OCI-LY7 (cell line): ENCODE measurements around the gene KLHL28.

Experiments
- CTCF ChIP-seq: fragments of 200-600 bp; sonication (generic); conservative IDR thresholded peaks from 2 replicates; pipeline ENCODE4 v1.5.1; 2014; ENCODE audit warnings: mild to moderate bottlenecking, antibody characterized with exemption, low read length, moderate library complexity, mixed read lengths
- EZH2phosphoT487 ChIP-seq: fragments of 200-600 bp; sonication (generic); IDR thresholded peaks from 2 replicates; pipeline ENCODE4 v1.6.1; 2018; ENCODE audit warnings: low read depth, borderline replicate concordance, mild to moderate bottlenecking, mixed run types, antibody characterized with exemption, low read length, moderate library complexity, mixed read lengths

DNA sequence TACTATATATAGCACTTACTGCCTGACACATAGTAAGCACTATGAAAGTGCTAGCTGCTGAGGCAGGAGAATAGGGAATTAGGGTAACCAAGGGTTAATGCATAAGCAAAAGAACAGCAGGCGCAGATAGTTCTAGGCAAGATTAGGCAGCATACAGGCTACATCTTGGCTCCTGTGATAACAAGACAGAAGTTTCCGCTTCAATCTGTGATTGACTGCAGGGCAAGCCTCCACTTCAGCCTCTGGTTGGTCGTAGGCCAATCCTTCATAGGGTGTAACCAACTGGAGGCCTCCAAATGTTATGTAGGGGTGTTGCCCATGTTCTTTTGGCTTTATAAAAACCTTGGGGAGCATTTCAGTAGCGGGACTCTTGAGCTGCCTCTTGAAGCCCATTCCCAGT lies 46.9 kb downstream of the KLHL28 start:
- TF ChIP-seq CTCF (no peak), EZH2phosphoT487 (no peak)
